ENCODE results near the gene NRCAM.

DNA sequence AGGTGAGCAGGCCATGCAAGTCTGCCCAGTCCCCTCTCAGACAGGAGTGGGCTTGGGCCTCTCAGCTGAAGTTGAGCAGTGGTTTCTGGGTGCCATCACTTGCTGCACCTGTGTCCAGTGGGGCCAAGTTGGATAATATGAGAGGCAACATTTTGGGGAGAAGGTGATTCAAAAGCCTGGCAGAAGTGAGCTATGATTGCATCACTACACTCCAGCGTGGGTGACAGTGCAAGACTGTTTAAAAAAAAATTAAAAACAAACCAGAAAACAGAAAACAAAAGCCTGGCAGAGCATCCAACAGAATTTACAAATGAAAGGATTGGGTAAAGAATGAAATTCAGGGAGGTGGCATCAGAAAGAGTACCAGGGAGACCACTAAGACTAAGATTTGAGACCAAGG, 204.5 kb downstream of the NRCAM start:
- TF ChIP-seq POLR2A (IDR thresholded peaks at IDR 0.05): no peak
- TF ChIP-seq, protein P1, sequence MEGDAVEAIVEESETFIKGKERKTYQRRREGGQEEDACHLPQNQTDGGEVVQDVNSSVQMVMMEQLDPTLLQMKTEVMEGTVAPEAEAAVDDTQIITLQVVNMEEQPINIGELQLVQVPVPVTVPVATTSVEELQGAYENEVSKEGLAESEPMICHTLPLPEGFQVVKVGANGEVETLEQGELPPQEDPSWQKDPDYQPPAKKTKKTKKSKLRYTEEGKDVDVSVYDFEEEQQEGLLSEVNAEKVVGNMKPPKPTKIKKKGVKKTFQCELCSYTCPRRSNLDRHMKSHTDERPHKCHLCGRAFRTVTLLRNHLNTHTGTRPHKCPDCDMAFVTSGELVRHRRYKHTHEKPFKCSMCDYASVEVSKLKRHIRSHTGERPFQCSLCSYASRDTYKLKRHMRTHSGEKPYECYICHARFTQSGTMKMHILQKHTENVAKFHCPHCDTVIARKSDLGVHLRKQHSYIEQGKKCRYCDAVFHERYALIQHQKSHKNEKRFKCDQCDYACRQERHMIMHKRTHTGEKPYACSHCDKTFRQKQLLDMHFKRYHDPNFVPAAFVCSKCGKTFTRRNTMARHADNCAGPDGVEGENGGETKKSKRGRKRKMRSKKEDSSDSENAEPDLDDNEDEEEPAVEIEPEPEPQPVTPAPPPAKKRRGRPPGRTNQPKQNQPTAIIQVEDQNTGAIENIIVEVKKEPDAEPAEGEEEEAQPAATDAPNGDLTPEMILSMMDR (IDR thresholded peaks at IDR 0.05): no peak

All from sigmoid colon (tissue), 3 donors.